GM18909 (cell line): Measurements from ENCODE around the gene PTPRE.

Experiments
- ATAC-seq: cut with Tn5 transposase; IDR thresholded peaks from one replicate; pipeline ENCODE4 v1.9.1; 2021; ENCODE audit warnings: mild to moderate bottlenecking; ENCODE audit not compliant: unreplicated experiment, poor library complexity

Gene PTPRE

DNA sequence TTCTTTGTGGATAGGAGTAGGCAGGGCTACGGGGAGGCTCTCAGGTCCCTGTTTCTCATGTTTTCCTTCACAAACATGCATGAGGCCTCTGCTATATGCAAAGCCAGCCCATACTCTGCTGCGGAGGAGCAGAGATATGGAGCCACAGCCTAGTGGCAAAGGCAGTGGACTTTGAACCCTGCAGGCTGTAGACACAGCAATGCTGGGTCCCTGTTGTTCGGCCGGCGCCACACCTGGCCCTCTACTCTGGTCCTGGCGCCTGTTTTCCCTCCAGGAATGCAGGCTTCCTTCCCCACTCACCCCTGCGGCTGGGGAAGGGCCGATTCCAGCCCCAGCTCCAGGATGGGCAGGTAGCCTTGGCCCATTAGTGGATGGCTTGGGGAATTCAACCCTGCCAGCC lies 25.6 kb upstream of the PTPRE start:
- ATAC-seq = no peak

DNA sequence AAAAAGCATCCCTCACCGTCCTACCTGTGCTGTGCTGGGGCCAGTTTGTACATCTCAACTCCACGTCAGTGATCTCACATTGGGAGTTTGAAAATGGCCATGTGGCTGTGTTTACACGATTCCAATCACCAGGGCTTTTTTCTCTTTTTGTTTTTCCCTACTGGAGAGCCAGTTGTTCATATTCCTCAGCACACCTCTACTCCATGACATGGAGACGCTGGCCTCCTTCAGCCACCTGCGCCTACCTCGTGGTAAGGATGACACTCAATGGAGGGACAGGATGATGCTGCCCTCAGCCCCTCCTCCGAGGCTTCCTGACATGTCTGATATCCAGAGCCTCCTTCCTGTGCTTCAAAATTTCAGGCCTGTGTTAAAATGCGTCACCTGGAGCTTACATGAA lies 24.5 kb upstream of the PTPRE start:
- ATAC-seq = no peak

GRCh38 chr10:127882801-127883459 lies 24.0 kb upstream of the PTPRE start:
- no peak for ATAC-seq

DNA sequence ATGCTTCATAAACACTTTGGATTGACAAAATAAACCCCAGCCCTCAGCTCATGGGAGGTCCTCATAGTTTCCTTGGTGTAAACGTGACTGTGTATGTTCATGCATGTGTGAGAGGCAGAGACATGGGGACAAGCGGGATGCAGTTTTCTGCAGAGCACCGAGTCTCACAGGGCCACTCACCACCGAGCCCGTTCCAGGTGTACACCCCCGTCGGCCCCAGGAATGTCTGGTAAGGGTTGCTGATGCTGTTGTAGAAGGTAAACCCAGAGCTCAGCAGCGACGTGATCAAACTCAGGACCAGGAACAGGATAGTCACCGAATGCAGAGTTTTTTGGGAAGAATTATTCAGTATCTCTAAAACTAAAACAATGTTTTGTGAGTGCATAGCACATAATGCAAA lies 23.4 kb upstream of the PTPRE start:
- no peak for ATAC-seq

- no peak for ATAC-seq
Observed at GRCh38 chr10:127884501-127884900, 22.4 kb upstream of the PTPRE start.

- ATAC-seq = no peak
Observed at GRCh38 chr10:127886371-127887051, 20.4 kb upstream of the PTPRE start.

DNA sequence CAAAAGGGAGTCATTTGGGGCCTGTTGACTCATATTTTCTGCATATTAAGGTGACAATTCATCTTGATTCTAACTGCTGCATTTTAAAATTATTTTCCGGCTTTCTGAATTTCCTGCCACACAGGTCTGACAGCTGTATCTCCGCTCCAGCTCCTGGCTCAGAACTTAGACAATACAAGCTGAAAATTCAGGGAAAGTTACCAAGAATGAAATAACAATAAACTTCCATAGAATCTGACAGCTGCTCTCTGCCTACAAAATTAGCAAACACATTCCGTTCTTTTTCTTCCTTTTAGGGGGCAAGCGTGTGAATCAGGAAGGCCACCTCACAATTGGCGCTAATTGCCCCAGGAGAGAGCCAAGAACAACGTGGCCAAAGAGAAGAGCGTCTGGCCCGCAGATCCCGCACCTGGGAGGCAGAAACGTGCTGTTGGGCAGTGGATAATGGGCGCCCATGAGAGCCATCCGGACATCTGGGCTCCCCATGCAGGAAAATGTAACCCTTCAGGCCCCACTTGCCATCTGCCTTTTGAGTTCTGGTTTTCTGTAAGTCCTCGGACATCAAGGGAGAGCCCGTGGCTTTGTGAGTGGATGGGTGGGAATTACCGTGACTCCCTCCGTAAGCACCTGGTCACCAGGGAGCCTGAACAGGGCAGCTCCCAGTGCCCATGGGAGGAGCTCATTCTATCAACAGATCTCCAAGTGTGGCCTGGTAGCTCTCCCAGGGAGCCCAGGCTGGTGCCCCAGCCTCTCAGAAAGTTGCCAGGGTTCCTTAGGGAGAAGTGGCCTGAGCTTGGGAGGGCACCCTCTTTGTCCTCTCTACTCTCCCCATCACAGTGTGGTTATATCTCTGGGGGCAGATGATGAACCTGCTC lies 19.1 kb upstream of the PTPRE start:
- no peak for ATAC-seq

- no peak for ATAC-seq
Observed at GRCh38 chr10:127888521-127889312, 18.2 kb upstream of the PTPRE start.

- ATAC-seq = no peak
Observed at GRCh38 chr10:127889605-127890195, 17.2 kb upstream of the PTPRE start.

GRCh38 chr10:127890216-127890615 lies 16.7 kb upstream of the PTPRE start:
- no peak for ATAC-seq

- ATAC-seq = no peak
Observed at GRCh38 chr10:127890832-127891334, 16.0 kb upstream of the PTPRE start.

GRCh38 chr10:127892743-127893142 lies 14.2 kb upstream of the PTPRE start, which contains the start of gene CLRN3:
Gene CLRN3, minus strand, starts transcription at chr10:127892941. Its CDS starts 157 bp downstream, at chr10:127892784.
- ATAC-seq = no peak

- ATAC-seq = no peak
Observed at GRCh38 chr10:127894146-127894545, 12.8 kb upstream of the PTPRE start.

DNA sequence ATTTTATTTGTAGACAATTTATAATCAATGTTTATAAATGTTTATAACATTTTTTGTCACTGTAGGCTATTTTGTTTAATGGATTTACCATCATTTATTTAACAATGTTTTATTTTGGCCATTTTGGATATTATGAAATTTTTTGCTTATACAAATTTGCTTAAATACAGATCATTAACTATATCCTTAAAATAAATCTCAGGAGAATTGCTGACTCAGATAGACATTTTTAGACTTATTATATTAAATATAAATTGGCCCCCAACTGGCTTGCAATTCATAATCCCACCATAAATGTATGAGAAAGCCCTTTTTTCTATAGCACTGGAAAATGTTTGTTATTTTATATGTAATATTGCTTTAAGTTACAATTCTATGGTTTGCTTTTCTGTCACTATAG lies 10.3 kb upstream of the PTPRE start:
- ATAC-seq = no peak

GRCh38 chr10:127897177-127897576 lies 9.7 kb upstream of the PTPRE start:
- ATAC-seq = no peak

DNA sequence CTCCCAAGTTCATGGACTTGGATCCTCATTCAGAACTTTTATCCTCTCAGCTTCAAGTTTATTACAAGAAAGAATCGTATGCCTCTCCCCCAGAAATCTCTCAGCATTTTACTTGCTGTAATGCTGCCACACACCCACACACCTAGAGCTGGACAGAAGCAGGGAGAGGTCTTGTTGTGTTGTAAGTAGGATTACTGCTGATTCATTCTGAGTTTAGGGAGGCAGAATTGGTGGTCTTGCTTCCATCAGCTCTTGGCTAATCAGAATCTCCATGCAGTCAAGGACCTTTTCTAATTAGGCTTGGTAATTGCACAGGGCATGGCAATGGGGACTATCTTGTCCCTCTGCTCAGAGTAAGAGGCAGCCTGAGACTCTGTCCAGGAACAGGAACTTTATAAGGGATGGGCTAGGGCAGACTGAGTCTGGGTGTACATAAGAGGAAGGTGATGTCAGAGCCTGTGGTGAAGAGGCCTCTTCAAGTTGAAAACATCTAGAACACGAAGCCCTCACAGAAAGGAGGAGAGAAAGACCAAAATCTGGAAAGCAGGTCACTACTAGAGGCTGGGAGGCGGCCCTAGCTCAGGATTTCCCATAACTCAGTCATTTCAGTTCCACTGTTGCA lies 7.0 kb upstream of the PTPRE start:
- ATAC-seq = no peak

- ATAC-seq = no peak
Observed at GRCh38 chr10:127903789-127904188, 3.1 kb upstream of the PTPRE start.

- ATAC-seq = no peak
Observed at GRCh38 chr10:127904311-127905000, 2.4 kb upstream of the PTPRE start.
